GM12874 (cell line): Measurements from ENCODE around the gene TAF11.

Experiments used
- CTCF ChIP-seq: IDR thresholded peaks from 2 replicates; pipeline ENCODE4 v1.5.1; 2011; ENCODE audit warnings: low read depth, mild to moderate bottlenecking, control low read depth, low read length, moderate library complexity; ENCODE audit not compliant: insufficient read depth

The TAF11 gene

DNA sequence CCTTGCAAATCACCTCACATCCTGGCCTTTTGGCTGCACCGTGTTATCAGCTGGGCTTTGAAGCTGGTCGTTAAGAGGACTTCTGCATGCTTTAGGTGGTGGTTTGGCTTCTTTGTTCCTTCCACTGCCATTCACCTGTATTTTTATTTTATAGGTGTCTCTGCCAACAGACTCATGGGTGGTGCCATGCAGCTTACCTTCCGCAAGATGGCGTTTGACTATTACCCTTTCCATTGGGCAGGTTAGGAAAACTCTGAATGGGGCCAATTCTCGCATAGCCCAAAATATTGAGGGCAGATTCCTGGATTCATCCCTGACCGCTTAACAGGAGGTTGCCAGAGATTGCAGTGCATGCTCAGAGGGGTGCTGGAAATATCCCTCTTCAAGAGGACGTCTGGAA, 32.4 kb downstream of the TAF11 start:
- no peak for TF ChIP-seq CTCF

DNA sequence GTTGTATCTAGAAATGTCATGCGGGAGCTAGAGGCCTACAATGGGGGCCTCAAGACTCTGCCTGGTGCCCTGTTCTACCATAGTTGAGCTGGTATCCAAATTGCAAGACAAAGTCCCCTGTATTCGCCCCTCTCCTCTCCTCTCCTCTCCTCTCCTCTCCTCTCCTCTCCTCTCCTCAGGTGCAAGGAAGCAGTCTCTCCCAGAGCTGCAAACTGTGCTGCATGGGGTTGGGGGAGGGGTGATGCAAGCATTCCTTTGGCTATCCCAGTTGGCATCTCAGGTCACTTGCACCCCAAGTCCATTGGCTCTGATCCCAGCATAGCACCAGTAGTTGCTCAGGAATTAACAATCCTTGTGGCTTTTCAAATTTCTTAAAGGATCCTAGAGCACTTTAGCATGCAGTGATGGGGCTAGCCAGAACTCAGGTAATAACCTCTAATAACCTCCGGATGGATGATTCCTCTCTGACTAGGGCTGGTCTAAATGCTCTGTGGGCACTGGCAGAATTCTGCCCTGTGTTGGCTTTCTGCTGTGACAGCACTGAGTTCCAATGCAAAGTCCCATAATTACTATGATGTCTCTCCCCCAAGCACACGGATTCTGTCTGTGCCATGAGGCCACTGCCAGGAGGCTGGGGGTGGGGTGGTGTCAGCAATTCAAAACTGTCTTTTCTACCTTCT, 35.3 kb downstream of the TAF11 start:
- TF ChIP-seq CTCF: no peak

DNA sequence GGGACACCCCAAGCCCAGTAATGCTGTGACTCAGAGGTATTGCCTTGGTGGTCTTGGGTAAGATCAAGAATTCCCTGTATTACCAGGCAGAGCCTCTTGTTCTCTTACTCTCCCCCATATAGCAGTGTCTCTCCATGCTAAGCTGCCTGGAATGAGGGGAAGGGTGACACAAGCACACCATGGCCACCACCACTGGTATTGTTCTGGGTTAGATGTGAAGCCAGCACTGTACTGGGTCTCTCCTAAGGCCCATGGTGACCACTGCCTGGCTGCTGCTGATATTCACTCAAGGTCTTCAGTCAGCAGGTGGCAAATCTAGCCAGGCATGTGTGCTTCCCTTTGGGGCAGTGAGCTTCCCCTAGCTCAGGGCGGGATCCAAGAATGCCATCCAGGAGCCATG, 36.5 kb downstream of the TAF11 start:
- no peak for TF ChIP-seq CTCF

- no peak for TF ChIP-seq CTCF
These were observed 48.0 kb downstream of the TAF11 start for GRCh38 chr6:34839666-34840352.

GRCh38 chr6:34837528-34837927, 50.3 kb downstream of the TAF11 start:
- no peak for TF ChIP-seq CTCF

- TF ChIP-seq CTCF: no peak
These were observed 51.4 kb downstream of the TAF11 start for GRCh38 chr6:34836451-34836850.

GRCh38 chr6:34836008-34836407, 51.8 kb downstream of the TAF11 start:
- TF ChIP-seq CTCF: no peak
